Hematopoietic multipotent progenitor cell treated with erythropoietin and hydrocortisone succinate and interleukin-3 and kit ligand, for 6 days (in vitro differentiated cells): Measurements from ENCODE around the gene AJAP1.

Experiments used
- DNase-seq: peaks from one replicate; pipeline ENCODE4 v3.0.0-alpha.2; 2015

Gene AJAP1

DNA sequence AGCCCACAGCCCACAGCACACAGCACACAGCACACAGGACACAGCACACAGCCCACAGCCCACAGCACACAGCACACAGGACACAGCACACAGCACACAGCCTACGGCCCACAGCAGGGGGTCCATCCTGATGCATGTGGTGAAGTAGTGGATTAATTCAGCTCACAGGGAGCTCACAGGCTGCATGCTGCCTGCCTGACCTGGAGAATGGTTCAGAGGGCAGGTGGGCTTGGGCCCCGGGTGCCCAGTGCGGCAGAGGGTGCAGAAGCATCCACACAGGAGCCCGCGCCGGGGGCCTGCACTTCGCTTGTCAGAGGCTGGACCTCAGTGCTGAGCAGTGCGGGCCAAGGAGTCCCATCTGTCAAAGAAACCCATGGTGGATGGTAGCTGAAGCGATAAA is 21.1 kb upstream of the AJAP1 start:
- DNase-seq = no peak

DNA sequence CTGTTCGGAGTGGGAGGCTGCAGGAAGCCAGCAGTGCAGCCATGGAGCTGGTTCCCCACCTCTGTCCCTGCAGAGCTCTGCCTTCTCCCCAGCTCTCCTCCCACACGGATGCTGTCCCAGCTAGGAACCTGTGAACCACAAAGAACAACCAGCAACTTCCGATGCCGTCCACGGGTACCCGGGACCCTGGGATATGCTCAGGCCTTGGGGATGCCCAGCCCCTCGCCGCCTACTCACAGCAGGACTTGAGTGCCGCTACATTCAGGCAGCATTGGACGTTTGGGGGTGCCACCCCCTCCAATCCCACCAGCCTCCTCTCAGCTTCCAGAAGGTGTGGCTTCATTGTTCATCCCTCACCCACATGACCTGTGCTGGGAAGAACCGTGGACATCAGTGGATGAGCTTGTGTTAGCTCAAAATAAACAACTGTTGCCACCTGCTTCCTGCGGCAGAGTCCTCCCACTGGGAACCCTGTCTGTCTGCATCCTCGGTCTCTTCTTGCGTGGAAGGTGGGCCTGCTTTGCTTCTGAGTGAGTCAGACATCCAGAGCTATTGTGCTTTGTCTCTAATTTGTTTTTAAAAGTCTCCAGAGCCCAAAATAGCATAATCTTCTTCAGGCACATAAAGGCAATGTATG is 20.1 kb upstream of the AJAP1 start:
- DNase-seq = no peak

DNA sequence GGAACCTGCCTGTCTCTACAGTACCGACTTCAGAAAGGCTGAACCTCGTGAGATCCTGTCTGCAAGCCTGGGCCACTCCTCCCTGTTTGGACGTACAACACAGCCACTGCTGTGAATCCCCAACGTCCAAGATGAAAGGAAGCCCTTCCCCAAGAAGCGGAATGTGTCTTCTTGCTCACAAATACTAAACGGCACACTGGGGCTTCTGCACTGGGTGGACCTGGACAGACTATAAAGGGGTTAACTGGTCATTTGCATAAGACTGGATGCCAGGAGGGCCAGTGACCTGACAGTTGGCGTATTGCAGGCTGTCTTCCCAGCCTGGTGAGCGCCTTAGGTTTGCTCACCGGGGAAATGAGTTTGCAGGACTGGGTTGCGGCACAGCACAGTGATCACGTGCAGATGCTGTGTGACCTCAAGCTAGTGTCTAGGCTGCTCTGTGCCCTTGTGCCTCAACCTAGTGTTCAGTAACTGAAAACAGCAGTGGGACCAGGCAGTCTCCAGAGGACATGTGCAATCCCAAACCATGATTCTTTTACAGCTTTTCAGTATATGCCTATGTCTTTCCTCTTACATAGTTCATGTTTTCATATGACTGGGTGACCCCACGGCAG is 19.5 kb upstream of the AJAP1 start:
- no peak for DNase-seq

DNA sequence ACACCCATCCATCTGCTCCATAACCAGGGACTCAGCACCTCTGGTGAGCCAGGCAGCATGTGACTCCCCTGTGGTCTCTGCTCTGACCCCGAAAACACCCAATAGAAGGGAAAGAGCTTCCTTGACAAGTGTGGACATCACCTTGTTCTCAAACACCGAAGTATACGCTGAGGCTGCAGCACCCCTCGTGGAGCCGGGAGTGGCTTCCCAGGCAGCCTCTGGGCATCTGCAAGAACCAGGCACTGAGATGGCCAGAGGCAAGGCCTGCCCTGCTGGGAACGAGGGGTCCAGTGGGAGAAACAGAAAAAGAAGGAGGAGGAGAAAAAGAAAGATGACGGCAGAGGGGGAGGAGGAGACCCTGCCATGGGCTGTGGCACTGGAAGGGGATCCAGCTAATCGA is 18.2 kb upstream of the AJAP1 start:
- no peak for DNase-seq

DNA sequence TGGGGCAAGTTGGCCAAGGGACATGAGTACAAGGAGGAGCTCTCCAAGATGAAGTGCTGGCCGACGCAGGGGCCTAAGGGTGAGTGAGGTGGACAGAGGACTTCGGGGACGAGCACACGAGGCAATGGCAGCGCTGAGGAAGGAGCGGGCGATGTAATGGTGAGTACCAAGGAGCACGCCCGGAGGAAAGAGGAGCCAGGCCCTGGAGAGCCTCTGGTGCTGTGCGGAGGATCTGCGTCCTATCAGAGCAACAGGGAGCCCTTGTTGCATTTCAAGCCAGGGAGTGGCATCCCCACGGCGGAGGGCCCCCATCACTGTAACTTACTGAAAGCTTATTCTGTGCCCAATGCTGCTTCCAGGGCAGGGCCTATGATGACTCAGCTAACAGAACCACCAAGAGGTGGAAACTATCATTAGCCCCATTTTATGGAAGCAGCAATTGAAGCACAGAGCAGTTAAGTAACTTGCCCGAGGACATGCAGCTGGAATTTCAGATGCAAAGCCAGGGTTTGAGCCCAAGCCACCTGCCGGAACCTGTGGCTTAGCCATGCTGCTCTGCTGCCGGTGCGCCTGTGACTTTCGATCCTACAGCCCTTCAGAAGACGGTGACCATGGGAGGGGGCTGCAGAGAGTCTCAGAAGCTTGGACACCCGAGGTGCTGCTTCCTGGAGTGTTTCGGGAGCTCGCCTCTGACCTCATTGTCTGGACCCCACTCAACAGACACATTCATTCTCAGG is 17.6 kb upstream of the AJAP1 start:
- no peak for DNase-seq

DNA sequence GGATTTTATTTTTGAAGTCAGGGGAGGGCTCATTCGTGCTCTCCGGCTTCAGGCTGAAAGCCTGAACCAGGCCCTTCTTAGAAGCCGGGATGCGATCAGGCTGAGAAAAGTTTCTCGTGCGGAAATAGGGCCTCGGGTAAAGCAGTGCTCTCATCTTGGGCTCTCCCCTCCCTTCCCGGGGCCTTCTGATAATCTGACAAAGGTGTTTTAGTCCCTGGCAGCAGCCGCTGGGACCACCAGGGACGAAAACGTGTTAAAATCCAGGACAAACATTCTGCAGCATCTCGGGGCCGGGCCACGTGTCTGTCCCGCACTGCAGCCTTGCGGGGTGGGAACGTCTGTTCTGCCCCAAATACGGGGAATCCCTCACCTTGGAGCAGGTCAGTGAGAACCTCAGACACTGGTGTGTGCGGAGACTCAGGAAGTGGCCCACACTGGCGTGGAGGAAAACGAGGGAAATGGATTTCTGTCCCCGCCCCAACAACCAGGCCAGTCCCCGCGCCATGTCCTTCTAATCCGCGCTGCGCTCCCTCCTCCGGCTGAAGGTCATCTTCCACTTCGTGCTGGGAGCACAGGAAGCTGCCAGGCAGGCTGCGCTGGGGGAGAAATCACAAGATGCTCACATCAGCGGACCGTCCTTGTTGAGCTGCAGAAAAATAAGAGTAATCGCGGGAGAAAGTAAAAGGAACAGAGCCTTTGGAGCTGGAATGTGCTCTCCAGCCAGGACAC is 16.6 kb upstream of the AJAP1 start:
- no peak for DNase-seq

DNA sequence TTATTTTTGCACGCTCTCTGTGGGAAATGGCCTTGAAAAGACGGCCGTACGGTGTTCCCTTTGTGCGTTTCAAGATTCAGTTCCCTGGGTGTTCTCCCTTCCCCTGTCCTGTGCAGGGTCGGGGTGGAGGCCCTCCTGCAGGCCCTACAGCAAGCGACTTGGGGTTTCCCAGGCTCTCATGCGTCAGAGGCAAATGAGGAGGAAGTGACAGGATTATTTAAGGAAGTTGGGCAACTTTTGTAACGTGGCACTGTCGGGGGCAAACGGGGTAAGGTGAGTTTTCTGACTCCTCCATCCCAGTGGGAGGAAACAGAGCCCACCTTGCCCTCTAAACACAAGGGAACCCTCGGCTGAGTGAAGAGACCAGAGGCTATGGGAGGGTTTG is 16.1 kb upstream of the AJAP1 start:
- no peak for DNase-seq

DNA sequence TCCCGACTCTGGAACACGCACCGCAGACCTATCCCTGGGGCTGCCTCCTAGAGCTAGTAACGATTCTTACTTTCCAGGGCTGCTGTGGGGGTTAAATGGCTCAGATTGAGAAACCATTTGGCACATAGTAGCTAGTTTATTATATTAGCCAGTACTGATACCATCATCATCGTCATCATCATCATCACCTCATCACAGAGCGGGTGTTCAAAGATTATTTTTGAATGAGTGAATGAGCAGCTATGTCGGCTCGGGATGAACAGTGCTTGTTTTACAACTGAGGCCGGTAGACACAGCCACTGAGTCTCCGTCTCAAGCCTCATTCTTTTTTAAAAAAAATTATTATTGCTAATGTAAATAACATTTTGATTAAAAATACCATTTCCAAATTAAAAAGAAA is 13.5 kb upstream of the AJAP1 start:
- no peak for DNase-seq

DNA sequence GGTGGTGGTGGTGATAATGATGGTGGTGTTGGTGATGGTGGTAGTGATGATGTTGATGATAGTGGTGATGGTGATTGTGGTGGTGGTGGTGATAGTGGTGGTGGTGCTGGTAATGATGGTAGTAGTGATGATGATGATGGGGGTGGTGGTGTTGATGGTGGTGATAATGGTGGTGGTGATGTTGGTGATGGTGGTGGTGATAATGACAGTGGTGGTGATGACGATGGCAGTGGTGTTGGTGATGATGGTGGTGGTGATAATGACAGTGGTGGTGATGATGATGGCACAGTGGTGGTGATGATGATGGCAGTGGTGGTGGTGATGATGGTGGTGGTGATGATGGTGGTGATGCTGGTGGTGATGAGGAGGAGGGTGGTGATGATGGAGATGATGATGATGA is 7.0 kb upstream of the AJAP1 start:
- DNase-seq = no peak

DNA sequence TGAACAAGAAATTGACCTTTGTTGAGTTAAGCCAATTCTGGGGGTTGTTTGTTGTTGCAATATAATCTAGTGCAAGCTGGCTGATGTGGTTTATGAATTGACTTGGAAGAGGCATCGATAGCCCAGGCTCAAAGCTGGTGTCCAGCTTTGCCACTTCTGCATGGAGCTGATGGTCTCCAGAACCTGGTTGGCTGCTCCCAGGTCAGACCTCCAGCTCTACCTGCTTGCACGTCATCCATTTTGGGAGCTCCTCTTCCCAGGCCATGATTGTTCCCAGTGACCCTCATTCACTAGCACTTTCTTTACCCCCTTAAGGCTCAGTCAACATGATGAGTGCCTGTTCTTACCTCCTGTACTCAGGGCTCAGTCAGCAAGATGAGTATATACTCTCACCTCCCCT is 5.8 kb upstream of the AJAP1 start:
- DNase-seq = no peak

DNA sequence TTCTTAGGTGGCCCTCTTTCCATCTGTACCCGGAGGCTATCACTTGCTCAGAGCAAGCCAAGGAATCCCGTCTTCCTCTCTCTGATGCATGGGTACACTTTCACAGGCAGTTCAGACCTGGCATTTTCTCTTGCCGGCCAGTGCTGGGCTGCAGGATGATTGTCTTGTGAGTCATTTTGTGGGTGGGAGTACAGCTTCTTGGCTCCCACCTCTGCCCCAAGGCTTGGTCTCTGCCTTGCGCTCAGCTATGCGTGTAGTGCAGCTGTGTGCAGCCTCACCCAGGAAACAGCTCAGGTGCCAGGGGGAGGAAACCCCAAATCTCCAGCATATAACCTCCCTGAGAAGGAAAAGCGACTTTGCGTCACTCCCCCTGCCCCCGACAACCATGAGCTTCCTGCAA is 3.9 kb upstream of the AJAP1 start:
- DNase-seq = no peak

DNA sequence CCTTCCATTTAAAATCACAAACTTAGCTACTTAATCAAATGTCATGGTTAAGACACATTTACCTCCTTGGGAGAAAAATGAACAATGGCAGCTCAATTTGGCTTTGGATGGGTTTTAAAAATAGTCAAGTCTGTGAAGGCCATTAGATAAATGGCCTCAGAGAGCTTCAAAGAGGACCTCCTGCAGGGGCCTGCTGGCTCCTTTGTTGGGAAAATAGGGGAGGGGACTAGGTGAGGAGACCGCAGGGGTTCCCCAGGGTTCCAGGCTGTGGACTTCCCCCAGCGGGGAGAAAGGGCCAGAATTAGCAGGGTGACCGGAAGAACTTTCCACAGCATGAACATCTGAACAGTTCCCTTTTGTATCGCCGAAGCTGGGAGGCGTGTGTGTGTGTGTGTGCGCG is 3.4 kb upstream of the AJAP1 start:
- no peak for DNase-seq

DNA sequence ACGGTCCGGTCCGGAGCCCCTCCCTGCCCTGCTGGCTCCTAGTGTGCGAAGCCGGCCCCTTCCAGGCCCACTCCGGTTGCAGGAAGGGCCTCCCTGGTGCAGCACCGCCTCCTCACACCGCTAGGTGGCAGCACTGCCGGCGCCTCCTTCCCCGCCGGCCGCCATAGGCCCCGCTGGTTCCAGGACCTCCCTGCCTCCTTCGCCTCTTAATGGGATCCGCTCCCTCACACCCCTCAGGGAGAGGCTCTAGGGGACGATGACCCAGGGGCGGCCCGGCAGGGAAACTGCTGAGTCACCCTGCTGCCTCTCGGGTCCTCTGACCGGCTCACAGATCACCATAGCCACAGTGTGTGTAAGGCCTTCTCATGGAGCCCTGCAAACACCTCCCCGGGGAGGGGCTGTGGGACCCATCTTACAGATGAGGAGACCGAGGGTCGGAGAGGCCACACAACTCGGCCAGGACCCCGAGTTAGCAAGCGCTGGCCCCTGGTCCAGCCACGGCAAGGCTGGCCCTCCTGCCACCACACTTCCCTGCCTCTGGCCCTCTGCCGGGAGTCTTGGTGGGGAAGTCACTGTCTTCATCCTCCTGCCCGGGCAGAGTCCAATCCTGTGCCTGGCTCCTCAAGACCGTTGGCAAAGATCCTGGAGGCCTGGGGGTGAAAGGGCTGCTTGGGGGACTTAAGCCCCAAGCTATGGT is 1.6 kb upstream of the AJAP1 start:
- DNase-seq = peak; percentile 66

DNA sequence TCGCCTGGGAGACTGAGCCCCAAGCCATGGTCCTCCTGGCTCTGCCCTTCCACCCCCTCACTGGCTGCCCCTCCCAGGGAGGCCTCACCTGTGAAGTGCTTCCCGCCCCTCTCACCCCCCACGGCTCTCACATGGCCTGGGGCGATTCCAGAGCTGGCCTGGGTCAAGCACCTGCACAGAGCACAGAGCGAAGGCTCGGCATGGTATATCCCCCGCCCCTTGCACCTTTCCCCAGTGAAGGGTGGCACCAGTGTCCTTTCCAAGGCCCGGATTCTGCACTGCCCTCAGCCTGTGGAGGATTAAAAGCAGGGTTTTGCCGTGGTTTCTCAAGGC is 1.1 kb upstream of the AJAP1 start:
- DNase-seq = peak; percentile 10

DNA sequence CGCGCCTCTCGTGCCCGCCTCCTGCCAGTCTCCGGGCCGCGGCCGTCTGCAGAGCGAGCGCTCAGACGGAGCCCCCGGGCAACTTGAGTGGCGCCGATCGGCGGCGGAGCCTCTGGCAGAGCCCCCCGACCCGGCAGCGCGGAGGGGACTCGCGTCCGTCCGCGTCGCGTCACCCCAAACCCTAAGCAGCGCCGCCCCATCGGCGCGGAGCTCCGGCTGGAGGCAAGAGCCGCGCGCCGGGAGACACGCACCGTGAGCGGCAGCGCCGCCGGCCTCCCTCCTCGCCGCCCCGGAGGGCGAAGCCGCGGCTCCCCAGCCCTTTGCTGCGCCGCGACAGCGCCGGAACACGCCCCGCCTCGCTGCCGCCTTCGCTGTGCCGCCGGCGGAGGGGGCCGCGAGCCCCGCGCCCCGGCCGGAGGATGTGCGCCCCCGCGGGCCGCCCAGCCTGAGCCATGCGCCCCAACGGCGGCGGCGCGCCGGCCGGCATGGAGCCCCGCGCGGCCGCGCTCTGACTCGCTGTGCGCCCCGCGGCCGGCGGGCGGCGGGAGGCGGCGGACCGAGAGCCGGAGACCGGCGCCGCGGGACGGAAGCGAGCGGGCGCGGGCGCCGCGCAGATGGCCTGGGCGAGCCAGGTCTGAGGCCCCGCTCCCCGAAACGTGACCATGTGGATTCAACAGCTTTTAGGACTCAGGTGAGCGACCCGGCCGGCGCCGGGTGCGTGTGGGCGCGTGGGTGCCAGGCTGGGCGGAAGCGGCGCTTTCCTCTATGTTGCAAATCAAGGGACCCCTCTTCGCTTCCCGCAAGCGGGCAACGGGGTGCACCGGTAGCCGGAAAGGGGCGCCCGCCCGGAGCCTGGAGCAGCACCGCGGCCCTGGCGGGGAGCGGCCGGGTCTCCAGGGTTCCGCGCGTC is 610 bp downstream of the AJAP1 start:
- DNase-seq = no peak

DNA sequence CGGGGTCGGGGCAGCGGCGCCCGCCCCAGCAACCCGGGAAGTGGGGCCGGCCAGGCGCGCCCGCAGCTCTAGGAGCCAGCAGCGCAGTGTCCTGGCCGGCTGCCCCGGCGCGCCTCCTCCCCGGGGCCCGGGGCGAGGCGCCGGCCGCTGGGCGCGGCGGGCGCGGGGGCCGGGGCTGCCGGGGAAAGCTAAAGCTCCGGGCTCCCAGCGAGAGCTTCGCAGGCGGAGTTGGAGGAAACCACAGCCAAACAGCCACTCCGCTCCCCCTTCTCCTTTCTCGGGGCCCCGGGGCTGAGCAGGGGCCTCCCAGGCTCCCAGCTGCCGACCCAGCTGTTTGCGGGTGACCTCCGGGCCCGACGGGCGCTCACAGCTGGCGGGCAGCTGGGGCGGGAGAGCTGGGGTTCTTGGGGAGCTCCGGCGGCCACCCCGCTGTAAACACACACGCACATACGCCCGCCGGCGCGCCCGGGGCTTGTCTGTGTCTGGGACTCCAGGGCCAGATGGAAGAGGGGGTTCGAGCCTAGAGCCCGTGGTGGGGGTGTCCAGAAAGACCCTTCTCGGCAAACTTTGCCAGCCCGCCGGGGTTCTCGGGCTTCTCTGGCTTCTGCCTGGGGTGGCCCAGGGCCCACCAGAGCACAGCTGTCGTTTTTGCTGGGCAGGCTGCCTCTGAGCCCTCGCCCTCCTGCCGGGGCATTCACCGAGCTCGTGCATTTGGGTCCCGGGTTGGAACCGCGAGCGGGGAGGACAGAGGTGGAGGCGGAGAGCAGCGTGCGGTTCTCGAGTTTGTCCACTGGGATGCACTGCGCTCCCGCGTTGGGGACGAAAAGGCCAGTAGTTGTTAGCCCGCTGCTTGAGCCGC is 1.5 kb downstream of the AJAP1 start:
- peak; percentile 68 for DNase-seq

DNA sequence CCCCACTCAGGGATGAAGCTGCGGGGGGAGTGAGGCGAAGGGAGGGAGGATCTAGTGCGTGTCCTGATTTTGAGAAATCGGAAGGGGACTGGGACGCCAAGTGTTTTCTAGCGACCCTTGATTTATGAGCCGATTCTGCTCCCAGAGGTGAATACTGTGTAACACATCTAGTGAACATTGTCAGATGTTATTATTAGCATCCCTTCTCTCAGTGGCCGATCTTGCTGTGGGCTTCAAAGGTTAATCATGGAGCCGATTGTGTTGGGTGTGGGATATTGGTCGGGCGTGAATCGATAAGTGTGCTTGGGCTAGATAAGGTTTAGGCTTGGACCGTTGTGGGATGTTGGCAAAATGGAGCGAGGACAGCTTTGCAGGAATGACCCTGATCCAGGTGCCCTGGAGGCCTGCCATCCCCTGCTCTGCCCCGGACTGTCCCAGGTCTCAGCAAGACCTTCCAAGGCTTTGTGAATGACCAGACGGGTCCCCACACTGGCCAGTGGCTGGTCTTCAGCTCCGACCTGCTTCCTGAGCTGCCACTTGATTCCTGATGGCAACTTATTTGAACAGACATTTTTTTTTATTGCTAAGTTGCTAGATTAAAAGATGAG is 2.2 kb downstream of the AJAP1 start:
- DNase-seq = no peak

DNA sequence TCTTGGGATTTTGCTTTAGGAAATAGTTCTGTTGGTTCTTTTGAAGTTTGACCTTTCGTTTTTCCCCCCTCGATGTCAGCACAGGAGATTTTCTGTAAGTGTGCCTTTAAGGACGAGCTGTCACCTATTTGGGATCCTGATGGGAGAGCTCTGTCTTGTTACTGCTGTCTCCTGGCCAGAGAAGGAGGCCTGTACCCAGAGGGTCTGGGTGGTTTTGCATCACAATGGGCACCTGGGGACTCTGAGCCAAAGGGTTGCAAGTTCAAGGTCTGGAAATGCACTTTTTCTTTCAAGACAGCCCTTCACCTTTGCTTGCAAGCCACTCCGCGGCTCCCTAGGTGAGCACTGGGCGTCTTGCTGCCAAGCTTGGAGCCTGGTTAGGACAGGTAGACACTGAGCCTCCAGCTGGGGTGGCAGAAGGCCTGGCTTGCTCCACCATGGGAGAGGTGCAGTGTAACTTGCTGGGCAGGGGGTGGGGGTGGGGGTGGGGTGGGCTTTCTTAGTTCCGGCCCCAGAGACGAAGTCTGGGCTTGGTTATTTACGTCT is 2.9 kb downstream of the AJAP1 start:
- no peak for DNase-seq

DNA sequence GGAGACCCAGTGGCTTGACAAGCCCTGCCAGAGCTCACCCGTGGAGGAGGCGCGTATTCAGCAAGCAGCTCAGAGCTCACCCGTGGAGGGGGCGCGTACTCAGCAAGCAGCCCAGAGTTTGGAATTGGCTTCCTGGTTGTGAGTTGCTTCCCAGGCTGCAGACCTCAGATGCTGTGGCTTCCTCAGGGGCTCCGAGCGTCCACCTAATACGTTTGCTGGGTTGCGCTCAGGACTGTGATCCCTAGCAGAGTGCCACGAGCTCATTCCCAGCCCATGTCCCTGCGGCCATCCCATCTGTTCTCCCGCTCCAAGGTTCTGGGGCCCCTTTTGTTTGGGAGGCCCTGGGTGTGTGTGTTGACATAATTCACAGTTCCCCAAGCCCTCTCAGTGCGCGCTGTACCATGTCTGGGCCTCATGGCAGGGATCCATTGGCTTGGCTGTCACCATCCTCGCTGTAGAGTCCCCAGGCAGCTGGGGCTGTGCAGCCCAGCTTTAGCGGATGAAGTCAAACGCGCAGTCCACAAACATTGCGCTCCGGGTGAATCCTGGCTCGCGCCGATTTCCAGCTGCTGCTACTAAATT is 3.6 kb downstream of the AJAP1 start:
- DNase-seq = no peak
